ENCODE data around the gene MCF2L2.
"Not testable (repeated sequence)": the region's sequence is repeated elsewhere in the genome, so short reads cannot be mapped to it uniquely, and the experiment has no call there.

MCF2L2 gene

DNA sequence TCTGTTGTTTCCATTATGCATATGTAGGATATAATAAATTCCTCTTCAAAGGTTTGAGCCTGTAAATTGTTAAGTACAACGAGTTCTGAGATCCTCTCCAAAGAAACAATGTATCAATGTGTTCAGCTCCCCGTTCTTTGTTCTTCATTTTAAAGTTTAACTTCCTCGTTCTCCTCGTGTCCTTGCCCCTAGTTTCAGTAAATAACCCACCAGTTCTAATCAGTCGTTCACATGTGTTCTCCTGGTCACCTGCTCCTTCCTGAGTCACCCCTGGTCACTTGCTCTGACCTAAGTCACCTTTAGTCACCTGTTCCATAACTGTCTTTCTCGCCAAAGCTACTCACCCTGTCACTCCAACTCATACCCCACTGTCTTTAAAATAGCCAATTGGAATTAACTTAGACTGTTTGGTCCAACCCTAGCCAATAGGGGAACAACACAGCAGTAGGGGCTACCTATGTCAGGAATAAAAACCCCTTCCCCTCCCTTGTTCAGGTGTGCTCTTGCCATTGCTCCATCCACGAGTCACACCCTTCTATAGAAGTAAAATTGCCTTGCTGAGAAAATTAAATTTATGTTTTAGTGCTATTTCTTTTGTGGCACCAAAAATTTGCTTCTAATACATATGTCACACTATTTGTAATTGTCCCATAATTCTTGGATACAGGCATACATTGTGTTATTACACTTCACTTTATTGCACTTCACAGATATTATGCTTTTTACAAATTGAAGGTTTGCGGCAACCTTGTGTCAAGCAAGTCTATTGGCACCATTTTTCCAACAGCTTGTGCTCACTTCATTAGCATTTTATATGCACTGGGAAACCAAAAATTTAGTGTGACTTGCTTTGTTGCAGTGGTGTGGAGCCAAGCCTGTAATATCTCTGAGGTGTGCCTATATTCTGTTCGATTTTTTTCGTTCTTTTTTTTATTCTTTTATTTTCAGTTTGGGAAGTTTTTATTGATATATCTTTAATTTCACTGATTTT is 15.3 kb upstream of the MCF2L2 start:
- DNase-seq (ENCODE audit: low spot score) = no peak

DNA sequence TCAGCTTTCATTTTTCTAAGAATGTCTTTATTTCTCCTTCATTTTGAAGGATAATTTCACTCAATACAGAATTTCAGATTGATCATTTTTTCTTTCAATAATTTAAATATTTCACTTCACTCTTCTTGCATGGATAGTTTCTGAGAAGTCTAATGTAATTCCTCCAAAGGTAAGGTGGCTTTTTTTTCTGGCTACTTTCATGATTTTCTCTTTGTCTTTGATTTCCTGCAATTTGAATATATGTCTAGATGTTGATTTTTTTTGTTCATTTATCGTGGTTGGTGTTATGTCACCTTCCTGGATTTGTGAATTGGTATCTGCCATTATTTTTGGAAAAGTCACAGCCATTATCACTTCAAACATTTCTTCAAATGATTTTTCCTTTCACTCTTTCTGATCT is 14.6 kb upstream of the MCF2L2 start:
- DNase-seq (ENCODE audit: low spot score) = no peak

DNA sequence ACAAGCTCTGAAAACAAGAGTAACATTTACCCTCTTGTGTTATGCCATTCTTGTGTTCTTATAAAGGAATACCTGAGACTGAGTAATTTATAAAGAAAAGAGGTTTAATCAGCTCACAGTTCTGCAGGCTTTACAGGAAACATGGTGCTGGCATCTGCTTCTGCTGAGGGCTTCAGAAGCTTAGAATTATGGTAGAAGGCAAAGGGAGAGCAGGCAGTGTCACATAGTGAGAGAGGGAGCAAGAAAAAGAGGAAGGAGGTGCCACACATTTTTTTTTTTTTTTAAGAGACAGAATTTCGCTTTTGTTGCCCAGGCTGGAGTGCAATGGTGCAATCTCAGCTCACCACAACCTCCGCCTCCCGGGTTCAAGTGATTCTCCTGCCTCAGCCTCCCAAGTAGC is 12.1 kb upstream of the MCF2L2 start:
- not testable (repeated sequence) for DNase-seq (ENCODE audit: low spot score)

DNA sequence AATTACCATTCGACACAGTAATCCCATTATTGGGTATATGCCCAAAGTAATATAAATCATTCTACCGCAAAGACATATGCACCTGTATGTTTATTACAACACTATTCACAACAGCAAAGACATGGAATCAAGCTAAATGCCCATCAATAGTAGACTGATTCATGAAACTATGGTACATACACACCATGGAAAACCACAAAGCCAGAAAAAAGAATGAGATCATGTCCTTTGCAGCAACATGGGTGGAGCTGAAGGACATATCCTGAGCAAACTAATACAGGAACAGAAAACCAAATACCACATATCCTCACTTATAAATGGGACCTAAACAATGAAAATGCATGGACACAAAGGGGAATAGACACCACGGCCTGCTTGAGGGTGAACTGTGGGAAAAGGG is 11.1 kb upstream of the MCF2L2 start:
- DNase-seq (ENCODE audit: low spot score) = no peak

DNA sequence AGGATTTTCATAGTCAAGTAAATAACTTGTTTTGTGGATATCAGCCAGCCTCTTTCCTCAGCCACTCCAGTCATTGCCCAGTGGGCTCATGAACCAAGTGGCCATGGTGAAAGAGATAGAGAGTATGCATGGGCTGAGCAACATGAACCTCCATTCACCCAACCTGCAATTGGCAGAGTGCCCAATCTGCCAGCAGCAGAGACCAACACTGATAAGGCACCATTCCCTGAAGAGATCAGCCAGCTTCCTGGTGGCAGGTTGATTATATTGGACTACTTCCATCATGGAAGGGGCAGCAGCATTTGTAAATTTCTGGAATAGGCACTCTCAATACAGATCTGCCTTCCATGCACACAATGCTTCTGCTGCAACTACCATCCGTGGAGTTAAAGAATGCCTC is 10.3 kb upstream of the MCF2L2 start:
- no peak for DNase-seq (ENCODE audit: low spot score)

DNA sequence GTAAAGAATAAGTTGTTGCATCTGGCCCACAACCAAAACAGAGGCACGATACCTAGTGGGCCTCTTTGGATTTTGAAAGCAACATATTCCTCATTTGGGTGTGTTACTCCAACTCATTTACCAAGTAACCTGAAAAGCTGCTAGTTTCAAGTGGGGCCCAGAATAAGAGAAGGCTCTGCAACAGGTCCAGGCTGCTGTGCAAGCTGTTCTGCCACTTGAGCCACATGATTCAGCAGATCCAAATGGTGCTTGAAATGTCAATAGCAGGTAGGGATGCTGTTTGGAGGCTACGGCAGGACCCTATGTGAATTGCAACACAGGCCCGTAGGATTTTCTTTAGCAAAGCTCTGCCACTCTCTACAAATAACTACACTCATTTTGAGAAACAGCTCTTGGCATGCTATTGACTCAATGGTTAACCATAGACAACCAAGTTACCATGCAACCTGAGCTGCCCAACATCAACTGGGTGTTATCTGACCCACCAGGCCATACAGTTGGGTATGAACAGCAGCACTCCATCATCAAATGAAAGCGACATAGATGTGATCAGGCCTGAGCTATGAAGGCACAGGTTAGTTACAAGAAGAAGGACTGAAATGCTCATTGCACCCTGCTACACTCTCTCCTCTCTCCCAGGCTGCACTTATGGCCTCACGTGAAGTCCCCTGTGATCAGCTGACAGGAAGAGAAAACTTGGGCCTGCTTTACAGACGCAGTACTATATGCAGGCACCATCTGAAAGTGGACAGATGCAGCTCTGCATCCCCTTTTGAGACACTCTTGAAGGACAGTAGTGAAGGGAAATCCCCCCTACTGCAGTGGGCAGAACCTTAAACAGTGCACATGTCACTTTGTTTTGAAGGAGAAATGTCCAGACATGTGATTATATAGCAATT is 9.5 kb upstream of the MCF2L2 start:
- no peak for DNase-seq (ENCODE audit: low spot score)

DNA sequence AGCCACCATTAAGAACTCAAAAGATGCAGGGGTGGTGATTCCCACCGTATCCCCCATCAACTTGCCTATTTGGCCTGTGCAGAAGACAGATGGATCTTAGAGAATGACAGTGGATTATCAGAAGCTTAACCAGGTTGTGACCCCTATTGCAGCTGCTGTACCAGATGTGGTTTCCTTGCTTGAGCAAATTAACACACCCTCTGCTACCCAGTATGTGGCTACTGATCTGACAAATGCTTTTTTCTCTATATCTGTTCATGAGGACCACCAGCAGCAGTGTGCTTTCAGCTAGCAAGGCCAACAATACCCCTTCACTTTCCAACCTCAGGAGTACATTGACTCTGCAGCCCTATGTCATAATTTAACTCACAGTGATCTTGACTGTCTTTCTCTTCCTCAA is 8.6 kb upstream of the MCF2L2 start:
- no peak for DNase-seq (ENCODE audit: low spot score)

DNA sequence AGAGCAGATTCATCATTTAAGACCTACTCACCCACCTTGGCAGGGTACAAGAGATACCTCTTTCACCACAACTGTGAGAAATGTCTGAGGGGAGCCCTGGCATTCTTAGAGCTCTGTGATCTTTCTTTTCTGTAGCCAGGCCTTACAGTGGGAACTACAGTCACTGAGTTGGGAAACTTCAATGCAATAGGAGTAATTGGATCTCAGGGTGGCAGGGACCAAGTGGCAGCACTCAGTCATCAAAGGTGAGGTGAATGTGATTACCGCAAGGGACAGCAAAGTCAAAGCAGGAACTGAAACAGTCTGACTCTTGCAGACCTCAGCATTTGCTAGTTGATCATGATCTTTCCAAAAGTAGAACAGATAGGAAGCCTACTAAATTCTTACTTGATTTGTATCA is 7.2 kb upstream of the MCF2L2 start:
- DNase-seq (ENCODE audit: low spot score) = no peak

DNA sequence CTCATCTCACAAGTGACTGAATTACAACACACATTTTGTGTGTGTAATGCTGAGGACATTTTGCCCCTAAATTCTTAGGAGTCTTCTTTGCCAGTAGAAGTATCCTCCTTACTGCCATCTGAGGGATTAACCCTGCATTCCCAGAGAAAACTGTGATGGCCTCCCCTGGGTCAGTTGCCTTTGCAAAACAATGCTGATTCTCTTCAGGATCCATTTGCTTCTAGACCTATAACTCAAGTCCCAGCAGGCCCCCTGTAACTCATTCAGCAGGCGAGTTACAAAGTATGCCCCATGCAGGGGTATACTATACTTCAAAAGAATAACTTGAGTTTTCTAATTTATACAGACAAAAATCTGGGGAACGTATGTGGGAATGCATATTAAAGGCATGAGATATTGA is 6.6 kb upstream of the MCF2L2 start:
- DNase-seq (ENCODE audit: low spot score) = no peak

DNA sequence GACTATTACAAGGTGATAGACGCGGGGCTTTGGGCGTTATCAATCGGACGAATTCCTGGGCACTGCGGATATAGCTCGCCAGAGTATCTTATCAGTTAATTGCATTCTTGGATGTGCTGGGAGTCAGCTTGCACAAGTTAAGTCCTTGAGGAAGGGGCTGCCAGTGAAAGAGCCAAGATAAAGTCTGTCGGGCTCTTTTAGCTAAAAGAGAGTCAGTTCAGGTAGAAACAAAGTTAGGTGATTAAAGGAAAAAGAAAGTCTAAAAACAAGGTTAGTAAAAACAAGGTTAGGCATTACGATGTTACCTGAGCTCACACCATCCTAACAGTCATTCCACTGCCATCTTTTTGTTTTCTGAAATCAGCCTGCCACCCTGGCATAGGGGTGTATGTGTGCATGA is 6.1 kb upstream of the MCF2L2 start:
- DNase-seq (ENCODE audit: low spot score) = no peak

DNA sequence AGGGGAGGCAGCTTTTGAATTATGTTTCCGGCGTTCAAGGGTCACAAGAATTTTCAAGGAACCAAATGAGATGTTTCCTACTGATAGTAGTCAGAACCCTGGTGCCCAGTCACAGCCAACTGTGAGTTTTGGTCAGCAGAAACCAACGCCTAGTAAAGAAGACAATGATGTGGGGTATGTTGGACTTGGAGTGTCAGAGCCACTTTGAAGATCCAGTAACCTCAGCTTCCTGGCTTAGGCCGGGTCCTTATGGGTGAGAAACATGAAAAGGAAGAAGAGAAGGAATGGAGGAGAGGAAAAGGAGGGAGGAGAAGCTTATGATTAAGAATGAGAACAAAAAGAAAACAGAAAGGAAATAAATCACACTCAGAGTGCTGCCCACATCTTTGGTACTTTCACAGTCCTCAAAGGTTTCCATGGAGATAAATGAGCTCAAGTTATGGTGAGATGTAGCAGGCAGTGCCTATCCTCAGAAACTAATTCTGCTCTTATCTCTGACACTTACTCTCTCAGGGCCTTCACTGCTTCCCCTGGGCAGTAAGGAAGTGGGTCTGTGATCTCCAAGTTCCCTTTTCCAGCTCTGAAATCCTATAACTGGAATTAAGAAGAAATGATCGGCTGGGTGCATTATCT is 2.0 kb upstream of the MCF2L2 start:
- no peak for DNase-seq (ENCODE audit: low spot score)

DNA sequence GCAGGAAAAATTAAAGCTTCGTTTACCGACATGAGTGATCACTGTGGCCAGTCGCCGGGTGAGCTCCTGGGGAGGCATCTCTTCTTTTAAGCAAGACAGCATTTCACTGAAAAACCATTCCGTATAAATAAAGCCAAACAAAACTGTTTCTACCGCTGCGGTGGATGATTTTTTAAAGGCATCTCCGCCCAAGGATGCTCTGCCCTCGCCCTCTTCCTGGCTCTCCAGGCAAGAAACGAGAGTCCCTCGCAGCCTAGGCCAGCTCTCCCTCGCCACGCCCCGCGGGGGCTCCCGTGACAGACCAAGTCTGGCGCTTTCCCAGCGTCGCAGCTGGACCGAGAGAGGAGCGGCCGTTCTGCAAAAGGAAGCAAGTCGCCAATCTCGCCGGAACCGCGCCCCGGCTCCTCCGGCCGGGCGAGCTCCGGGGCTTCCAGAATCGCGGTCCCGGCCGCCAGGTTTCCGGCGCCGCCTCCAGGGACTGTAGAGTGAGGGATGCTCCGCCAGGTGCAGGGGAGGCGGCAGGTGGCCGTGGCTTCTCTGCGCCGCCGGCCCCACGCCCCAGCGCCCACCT is 458 bp downstream of the MCF2L2 start:
- peak; percentile 78 for DNase-seq (ENCODE audit: low spot score)

DNA sequence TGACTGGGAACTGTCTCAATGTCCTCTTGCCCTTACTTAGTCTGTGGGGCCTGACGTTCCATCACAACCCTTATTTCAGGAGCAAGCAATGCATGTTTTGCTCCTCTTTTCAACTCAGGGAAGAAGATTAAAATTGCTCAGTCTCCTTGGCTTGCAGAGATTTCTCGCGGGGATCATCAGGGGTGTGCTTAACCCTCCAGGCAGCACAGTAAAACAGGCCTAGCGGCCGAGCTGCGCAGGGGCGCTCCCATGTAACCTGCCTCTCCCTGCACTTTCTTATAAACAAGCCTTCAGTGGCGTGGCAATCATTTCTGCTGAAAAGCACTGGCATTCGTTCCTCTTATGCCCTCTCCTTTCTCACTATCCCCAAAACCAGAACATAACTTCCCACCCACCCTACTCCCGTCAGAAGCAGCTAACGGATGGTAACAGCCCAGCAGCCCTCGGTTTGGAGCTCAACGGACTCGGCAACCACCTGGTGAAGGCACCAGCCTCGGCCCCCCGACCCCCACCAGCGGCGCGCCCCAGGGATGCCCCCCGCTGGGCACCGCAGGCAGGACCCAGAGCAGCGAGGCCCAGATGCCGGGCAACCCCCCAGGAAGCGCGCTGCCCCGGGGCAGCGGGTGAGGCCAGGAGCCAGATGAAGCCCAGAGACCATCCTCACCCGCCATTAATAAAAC is 1.1 kb downstream of the MCF2L2 start:
- DNase-seq (ENCODE audit: low spot score) = no peak

DNA sequence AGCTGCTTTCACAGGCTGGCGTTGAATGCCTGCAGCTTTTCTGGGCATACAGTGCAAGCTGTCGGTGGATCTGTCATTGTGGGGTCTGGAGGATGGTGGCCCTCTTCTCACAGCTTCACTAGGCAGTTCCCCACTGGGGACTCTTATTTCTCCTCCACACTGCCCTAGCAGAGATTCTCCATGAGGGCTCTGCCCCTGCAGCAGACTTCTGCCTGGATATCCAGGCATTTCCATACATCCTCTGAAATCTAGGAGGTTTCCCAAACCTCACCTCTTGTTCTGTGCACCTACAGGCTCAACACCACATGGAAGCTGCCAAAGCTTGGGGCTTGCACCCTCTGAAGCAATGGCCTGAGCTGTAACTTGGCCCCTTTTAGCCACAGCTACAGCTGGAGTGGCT is 9.6 kb downstream of the MCF2L2 start:
- DNase-seq (ENCODE audit: low spot score) = not testable (repeated sequence)

DNA sequence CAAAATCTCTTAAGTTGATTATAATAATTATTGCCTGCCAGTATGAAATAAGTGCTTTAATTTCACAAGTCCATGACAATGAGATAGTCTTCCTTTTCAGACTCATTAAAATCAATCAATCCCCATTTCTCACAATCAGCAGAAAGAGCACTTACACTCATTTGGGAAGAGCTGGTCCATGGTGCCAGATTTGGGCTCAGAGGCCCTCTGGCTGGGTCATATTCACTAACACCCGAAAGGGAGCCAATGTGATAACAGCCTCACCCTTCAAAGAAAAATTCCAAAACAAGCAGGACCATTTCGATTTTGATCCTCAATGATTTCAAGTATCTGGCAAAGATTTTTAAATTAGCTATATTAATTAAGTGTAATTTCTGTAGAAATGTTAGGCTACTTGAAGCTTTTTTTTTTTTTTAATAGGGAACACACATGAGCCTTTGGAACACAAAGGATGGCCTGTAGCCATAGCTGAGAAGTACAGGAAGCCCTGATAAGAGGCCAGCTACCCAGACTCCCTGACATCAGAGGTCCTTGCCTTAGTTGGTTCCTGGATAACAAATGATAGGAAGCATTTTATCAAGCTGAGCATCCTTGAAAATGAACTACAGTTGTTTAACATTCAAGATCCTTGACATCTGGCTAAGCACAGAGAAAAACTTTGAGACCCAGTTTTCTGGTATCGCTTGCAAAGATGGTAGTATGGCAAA is 17.1 kb downstream of the MCF2L2 start:
- no peak for DNase-seq (ENCODE audit: low spot score)

DNA sequence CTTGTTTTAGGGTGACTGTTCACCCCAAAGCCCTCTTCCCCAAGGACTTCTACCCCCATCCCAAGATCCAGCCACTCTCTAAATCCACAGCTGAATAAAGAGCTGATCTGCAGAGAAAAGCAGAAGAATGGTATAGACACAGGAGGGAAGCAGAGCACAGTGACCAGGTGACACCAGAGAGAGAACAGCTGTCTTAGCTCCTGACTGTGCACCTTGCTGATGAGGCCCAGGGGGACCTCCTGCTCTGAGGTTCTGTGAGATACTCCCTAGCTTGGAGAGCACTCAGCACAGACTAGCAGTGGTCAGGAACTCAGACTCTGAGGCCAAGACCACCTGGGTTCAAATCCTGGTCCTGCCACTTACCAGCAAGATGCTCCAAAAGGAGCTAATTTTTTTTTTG is 17.7 kb downstream of the MCF2L2 start:
- no peak for DNase-seq (ENCODE audit: low spot score)

DNA sequence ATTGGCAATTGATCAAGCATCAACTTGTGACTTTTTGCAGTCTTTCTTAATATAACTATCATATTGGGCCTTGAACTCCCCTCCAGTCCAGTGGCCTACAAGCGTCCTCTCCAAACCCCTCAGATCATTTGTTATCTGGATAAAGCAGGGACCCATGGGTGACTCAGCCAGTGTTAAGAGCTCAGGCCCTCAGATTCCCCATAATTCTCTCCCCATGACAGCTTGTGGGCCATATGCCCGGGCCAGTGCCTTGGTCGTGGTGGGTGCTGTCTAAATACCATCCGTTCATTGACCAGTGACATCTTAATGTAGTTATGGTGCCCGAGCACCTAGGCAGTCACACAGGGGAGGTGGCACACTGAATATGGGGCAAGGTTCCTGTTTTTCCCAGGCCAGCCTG is 18.1 kb downstream of the MCF2L2 start:
- DNase-seq (ENCODE audit: low spot score) = no peak

DNA sequence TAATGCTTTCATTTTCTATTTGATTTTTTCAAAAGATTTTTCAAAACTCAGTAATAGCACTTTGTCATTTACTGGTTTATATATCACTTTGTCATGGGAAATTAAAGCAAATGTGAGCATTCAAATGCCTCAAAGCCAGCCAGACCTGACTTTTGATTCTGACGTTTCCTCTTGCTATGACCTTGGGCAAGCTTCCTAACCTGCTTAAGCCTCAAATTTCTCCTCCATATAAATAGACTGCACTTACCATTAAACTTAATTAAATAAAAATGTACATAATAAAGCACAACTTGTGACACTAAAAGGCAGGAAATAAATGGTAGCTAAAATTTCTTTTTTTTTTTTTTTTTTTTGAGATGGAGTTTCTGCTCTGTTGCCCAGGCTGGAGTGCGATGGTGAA is 19.2 kb downstream of the MCF2L2 start:
- DNase-seq (ENCODE audit: low spot score) = no peak

DNA sequence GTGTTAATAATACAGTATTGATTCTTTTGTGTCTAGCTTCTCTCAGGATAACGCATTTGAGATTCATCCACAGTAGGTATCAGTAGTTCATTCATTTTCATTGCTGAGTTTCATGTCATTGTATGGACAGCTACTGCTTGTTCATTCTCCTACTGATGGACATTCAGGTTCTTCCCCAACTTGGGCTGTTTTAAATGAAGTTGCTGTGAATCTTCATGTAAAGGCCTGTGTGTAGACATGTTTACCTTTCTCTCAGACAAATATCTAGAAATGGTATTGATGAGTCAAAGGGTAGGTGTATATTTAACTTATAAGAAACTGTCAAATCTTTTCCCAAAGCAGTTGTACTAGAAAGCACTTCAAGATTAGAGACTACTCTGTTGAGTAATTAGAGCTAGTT is 26.7 kb downstream of the MCF2L2 start:
- no peak for DNase-seq (ENCODE audit: low spot score)

DNA sequence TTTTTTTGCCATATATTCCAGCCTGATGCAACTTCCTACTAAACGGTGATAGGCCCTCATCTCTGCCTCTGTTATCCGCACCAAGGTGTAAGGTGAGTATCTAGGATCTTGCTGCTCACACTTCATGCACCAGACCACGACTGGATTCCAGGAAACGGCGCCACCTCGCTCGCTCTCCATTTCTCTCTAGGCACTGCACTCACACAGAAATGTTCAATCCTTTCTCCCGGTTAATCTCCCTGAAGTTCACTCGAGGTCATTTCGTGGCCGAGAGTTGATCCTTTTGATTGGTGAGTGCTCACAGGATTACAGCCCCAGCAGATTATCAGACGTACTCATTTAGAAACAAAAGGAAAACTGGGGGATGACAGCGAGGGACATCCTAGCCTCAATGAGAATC is 28.1 kb downstream of the MCF2L2 start:
- no peak for DNase-seq (ENCODE audit: low spot score)
